HepG2 (cell line): ENCODE results near the gene PLBD1. TPM values are rescaled to one million over a fixed set of nuclear protein-coding genes. Genes with fewer than 3 reads are reported as not detected.

Experiments used
- ATAC-seq: fragments of 200-7000 bp; cut with Tn5 transposase; 3 replicates; pipeline ENCODE4 v1.9.1; 2020; ENCODE audit warnings: mild to moderate bottlenecking, moderate library complexity
- BruUV-seq: library from RNA; stranded (reverse); fragments of 400-500 nt; replicated peaks from 2 replicates; lab custom pipeline; 2021; lab: Mats Ljungman, UMichigan
- CTCF ChIA-PET: fragments of 300-600 bp; formaldehyde crosslinking; extraction: SDS; loops from one replicate; lab custom pipeline; 2021; ENCODE audit warnings: low total read pairs, inconsistent platforms, low intra/inter-chr PET ratio; lab: Yijun Ruan, JAX
- POLR2A ChIA-PET: fragments of 350-600 bp; sonication (Branson Sonifier 250); formaldehyde crosslinking; loops from one replicate; lab custom pipeline; 2020; ENCODE audit warnings: antibody characterized with exemption, inconsistent platforms; lab: Yijun Ruan, JAX
- DNase-seq: peaks from one replicate; pipeline ENCODE4 v3.0.0-alpha.2; 2015; ENCODE audit warnings: low spot score
- FAIRE-seq: peaks from 3 replicates; lab custom pipeline; 2011; peaks lifted over from hg19 to GRCh38; lab: Jason Lieb, UNC
- H2AFZ ChIP-seq: one replicate; pipeline ENCODE4 v1.6.1; 2011; ENCODE audit warnings: low read length, inconsistent platforms
- H3K27ac ChIP-seq: fragments of 300-600 bp; 3 replicates; pipeline ENCODE4 v1.8.0; 2011; ENCODE audit warnings: mixed run types, mild to moderate bottlenecking, mixed read lengths, low read length, inconsistent platforms; ENCODE audit not compliant: insufficient read depth; ENCODE audit errors: extremely low read length
- H3K27me3 ChIP-seq, 2 experiments: fragments of 200-600 bp in 1 of 2; 2 replicates in 1 of 2; 3 replicates in 1 of 2; pipeline versions ENCODE4 v1.6.0 to v1.8.0; 2011; ENCODE audit warnings: low read length in 2 of 2, mild to moderate bottlenecking in 2 of 2, moderate library complexity in 2 of 2, inconsistent platforms in 1 of 2; ENCODE audit not compliant: insufficient read depth in 2 of 2, control insufficient read depth in 1 of 2
- H3K36me3 ChIP-seq, 2 experiments: fragments of 200-600 bp in 1 of 2; replicated peaks in 1 of 2; 2 replicates in 1 of 2; 3 replicates in 1 of 2; pipeline versions ENCODE4 v1.5.1 to v1.8.0; 2011; ENCODE audit warnings: low read length in 2 of 2, inconsistent platforms in 1 of 2; ENCODE audit not compliant: insufficient read depth in 2 of 2, control insufficient read depth in 1 of 2
- H3K4me1 ChIP-seq: 2 replicates; pipeline ENCODE4 v1.5.1; 2012; ENCODE audit warnings: low read length, inconsistent platforms; ENCODE audit not compliant: insufficient read depth
- H3K4me2 ChIP-seq: 2 replicates; pipeline ENCODE4 v1.6.0; 2011; ENCODE audit warnings: low read depth, low read length, inconsistent platforms
- H3K4me3 ChIP-seq, 3 experiments: fragments of 200-600 bp in 1 of 3; sonication (generic), shearing (Covaris generic) in 1 of 3; replicated peaks in 1 of 3; 2 replicates each; pipeline ENCODE4 v1.5.1; 2011 to 2016; ENCODE audit warnings: low read length in 3 of 3, inconsistent platforms in 2 of 3, low read depth in 2 of 3, mild to moderate bottlenecking in 2 of 3, control low read depth in 1 of 3, mixed read lengths in 1 of 3; ENCODE audit not compliant: insufficient read depth in 1 of 3
- H3K79me2 ChIP-seq: one replicate; pipeline ENCODE4 v1.6.1; 2011; ENCODE audit warnings: low read length, inconsistent platforms; ENCODE audit not compliant: insufficient read depth
- H3K9ac ChIP-seq: 2 replicates; pipeline ENCODE4 v1.6.0; 2011; ENCODE audit warnings: mild to moderate bottlenecking, low read depth, low read length, inconsistent platforms; ENCODE audit not compliant: insufficient read depth
- H3K9me3 ChIP-seq: 2 replicates; pipeline ENCODE4 v1.5.1; 2012; ENCODE audit warnings: mild to moderate bottlenecking, low read length
- H4K20me1 ChIP-seq: 2 replicates; pipeline ENCODE4 v1.6.0; 2011; ENCODE audit warnings: inconsistent platforms, mild to moderate bottlenecking, low read length, moderate library complexity; ENCODE audit not compliant: insufficient read depth
- AHR ChIP-seq: IDR thresholded peaks from 2 replicates; pipeline ENCODE4 v1.6.1; 2018; ENCODE audit warnings: missing genetic modification reagents, missing compliant biosample characterization
- DRAP1 ChIP-seq: IDR thresholded peaks from 2 replicates; pipeline ENCODE4 v1.6.1; 2016; ENCODE audit warnings: missing genetic modification reagents, missing compliant biosample characterization
- GTF2F1 ChIP-seq: fragments of 150-350 bp; IDR thresholded peaks from 2 replicates; pipeline ENCODE4 v1.6.1; 2014; ENCODE audit warnings: low read length
- KAT2B ChIP-seq: fragments of 150-350 bp; IDR thresholded peaks from 2 replicates; pipeline ENCODE4 v1.6.1; 2014; ENCODE audit warnings: low read depth, low read length, borderline replicate concordance
- NONO ChIP-seq, 2 experiments: fragments of 450-650 bp in 1 of 2; sonication (generic) in 1 of 2; formaldehyde crosslinking in 1 of 2; IDR thresholded peaks in 1 of 2; conservative IDR thresholded peaks in 1 of 2; 2 replicates each; pipeline versions ENCODE4 v1.6.1 to v1.8.0; 2017 to 2022; ENCODE audit warnings: mild to moderate bottlenecking in 1 of 2, missing genetic modification reagents in 1 of 2, moderate library complexity in 1 of 2
- NR3C1 ChIP-seq: sonication (generic); formaldehyde crosslinking; IDR thresholded peaks from 2 replicates; pipeline ENCODE4 v1.4.0; 2020; ENCODE audit warnings: missing genetic modification reagents
- SAP130 ChIP-seq: IDR thresholded peaks from 2 replicates; pipeline ENCODE4 v1.6.1; 2016; ENCODE audit warnings: low read depth
- SNAPC5 ChIP-seq: sonication (generic); formaldehyde crosslinking; IDR thresholded peaks from 2 replicates; pipeline ENCODE4 v1.8.1; 2023; ENCODE audit warnings: mild to moderate bottlenecking, missing genetic modification reagents, borderline replicate concordance
- THYN1 ChIP-seq: sonication (generic); formaldehyde crosslinking; IDR thresholded peaks from 2 replicates; pipeline ENCODE4 v1.8.1; 2023; ENCODE audit warnings: low read depth, mild to moderate bottlenecking, moderate library complexity, missing genetic modification reagents, borderline replicate concordance
- ZNF546 ChIP-seq: sonication (generic); formaldehyde crosslinking; conservative IDR thresholded peaks from 2 replicates; pipeline ENCODE4 v1.8.1; 2023; ENCODE audit warnings: mild to moderate bottlenecking, missing genetic modification reagents
- ZSCAN22 ChIP-seq: sonication (generic); formaldehyde crosslinking; IDR thresholded peaks from 2 replicates; pipeline ENCODE4 v1.4.0; 2020; ENCODE audit warnings: mild to moderate bottlenecking, missing genetic modification reagents
- WGBS: methylation state at CpG from one replicate; pipeline ENCODE4 v1.1.6; 2017; ENCODE audit warnings: low lambda C conversion rate; 5-methylcytosine and 5-hydroxymethylcytosine counted together
- in situ Hi-C: cut with HindIII; loops from 2 replicates; pipeline ENCODE4 v1.10.0; 2017; ENCODE audit warnings: low pct_unique_long_range_greater_than_20kb; ENCODE audit not compliant: extremely low pct_ligation_motif_present
- intact Hi-C: fragments of 100-400 bp; cut with micrococcal nuclease; formaldehyde crosslinking; loops from one replicate; pipeline ENCODE4 v1.10.0; 2022; ENCODE audit not compliant: unreplicated experiment
- polyA plus RNA-seq, 8 experiments: library from polyadenylated mRNA; depleted of rRNA in 3 of 8; stranded (reverse) in 7 of 8; unstranded in 1 of 8; fragments of >200 nt; fragmentation: Illumina TruSeq in 4 of 8; extraction: Trizol in 4 of 8; gene quantifications; 2 replicates each; pipeline versions ENCODE4 v1.2.1 to v1.2.3, GENCODE V29; 2011 to 2016; ENCODE audit warnings: low read depth in 4 of 8, missing spikeins in 1 of 8, mixed read lengths in 1 of 8; ENCODE audit not compliant: insufficient read depth in 1 of 8
- total RNA-seq, 5 experiments: library from RNA; depleted of rRNA; stranded (reverse); fragments of >200 nt; fragmentation: Illumina TruSeq; extraction: Trizol; gene quantifications; 2 replicates each; pipeline ENCODE4 v1.2.3, GENCODE V29; 2016; ENCODE audit warnings: low read depth in 1 of 5
- TF ChIP-seq, protein P1 (sequence below): IDR thresholded peaks from 2 replicates; pipeline ENCODE4 v1.6.1; 2016; ENCODE audit warnings: low read depth, control low read depth
- TF ChIP-seq, protein P2 (sequence below): IDR thresholded peaks from 2 replicates; pipeline ENCODE4 v1.4.0; 2020; ENCODE audit warnings: mild to moderate bottlenecking, missing genetic modification reagents

Gene PLBD1
- total and polyA plus RNA-seq, 2 of the 13 experiments (the other 11 are each of a cell fraction or from before 2014, with no cell fraction given): not detected

- CTCF ChIA-PET: no interaction called here
- in situ Hi-C loops: no loop called here
- H3K27me3 ChIP-seq: no peaks in the 10 kb centered on the region; a peak in 1 of 5 replicates
- no peaks in the 10 kb centered on the region for H3K79me2 ChIP-seq
- H3K9ac ChIP-seq: no peak overlapping the region
- no peaks in the 10 kb centered on the region for H4K20me1 ChIP-seq
- no peak overlapping the region for H3K4me3 ChIP-seq
- intact Hi-C loops: no loop called here
- H3K9me3 ChIP-seq: no peaks in the 10 kb centered on the region
- WGBS: 0% methylated on average over 2 of the region's 2 CpGs
- H3K36me3 ChIP-seq: no peaks in the 10 kb centered on the region
- no peak overlapping the region for H3K4me2 ChIP-seq
- FAIRE-seq (no peak), DNase-seq (no peak), ATAC-seq (no peak)
- POLR2A ChIA-PET: no interaction called here
- no TSS peak for BruUV-seq
- no peak overlapping the region for H2AFZ ChIP-seq
- no peaks in the 10 kb centered on the region for H3K4me1 ChIP-seq
- H3K27ac ChIP-seq: no peak overlapping the region
- TF ChIP-seq NR3C1 (CRISPR knock-in tag): no peak
These were observed 3.2 kb downstream of the PLBD1 start for GRCh38 chr12:14564336-14564959.

GRCh38 chr12:14563046-14563445 lies 4.6 kb downstream of the PLBD1 start:
- FAIRE-seq (no peak), ATAC-seq (no peak), DNase-seq (no peak)
- in situ Hi-C loops: no loop called here
- ChIA-PET CTCF (no interaction called here), POLR2A (no interaction called here)
- no TSS peak for BruUV-seq
- Histone ChIP-seq H3K27me3 (no peaks in the 10 kb centered on the region; a peak in 1 of 5 replicates), H3K36me3 (no peaks in the 10 kb centered on the region), H3K79me2 (no peaks in the 10 kb centered on the region), H4K20me1 (no peaks in the 10 kb centered on the region), H3K4me3 (no peak overlapping the region), H3K9me3 (no peaks in the 10 kb centered on the region), H3K27ac (no peak overlapping the region), H3K9ac (no peak overlapping the region), H2AFZ (no peak overlapping the region), H3K4me2 (no peak overlapping the region), H3K4me1 (no peaks in the 10 kb centered on the region)
- intact Hi-C loops: no loop called here
- 30% methylated on average over 4 of the region's 4 CpGs for WGBS
- no peak for TF ChIP-seq NONO (IDR thresholded peaks at IDR 0.05)
- no peak for TF ChIP-seq NONO (CRISPR knock-in tag; conservative IDR thresholded peaks at IDR 0.05)
- TF ChIP-seq KAT2B: no peak
- no peak for TF ChIP-seq ZNF546 (CRISPR knock-in tag)
- TF ChIP-seq SAP130 (CRISPR knock-in tag): no peak
- TF ChIP-seq DRAP1 (CRISPR knock-in tag): no peak
- no peak for TF ChIP-seq GTF2F1
- TF ChIP-seq AHR (CRISPR knock-in tag): no peak
- TF ChIP-seq, protein P1, sequence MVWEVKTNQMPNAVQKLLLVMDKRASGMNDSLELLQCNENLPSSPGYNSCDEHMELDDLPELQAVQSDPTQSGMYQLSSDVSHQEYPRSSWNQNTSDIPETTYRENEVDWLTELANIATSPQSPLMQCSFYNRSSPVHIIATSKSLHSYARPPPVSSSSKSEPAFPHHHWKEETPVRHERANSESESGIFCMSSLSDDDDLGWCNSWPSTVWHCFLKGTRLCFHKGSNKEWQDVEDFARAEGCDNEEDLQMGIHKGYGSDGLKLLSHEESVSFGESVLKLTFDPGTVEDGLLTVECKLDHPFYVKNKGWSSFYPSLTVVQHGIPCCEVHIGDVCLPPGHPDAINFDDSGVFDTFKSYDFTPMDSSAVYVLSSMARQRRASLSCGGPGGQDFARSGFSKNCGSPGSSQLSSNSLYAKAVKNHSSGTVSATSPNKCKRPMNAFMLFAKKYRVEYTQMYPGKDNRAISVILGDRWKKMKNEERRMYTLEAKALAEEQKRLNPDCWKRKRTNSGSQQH (CRISPR knock-in tag): no peak
- no peak for TF ChIP-seq THYN1
- TF ChIP-seq ZSCAN22 (CRISPR knock-in tag): no peak
- TF ChIP-seq, protein P2, sequence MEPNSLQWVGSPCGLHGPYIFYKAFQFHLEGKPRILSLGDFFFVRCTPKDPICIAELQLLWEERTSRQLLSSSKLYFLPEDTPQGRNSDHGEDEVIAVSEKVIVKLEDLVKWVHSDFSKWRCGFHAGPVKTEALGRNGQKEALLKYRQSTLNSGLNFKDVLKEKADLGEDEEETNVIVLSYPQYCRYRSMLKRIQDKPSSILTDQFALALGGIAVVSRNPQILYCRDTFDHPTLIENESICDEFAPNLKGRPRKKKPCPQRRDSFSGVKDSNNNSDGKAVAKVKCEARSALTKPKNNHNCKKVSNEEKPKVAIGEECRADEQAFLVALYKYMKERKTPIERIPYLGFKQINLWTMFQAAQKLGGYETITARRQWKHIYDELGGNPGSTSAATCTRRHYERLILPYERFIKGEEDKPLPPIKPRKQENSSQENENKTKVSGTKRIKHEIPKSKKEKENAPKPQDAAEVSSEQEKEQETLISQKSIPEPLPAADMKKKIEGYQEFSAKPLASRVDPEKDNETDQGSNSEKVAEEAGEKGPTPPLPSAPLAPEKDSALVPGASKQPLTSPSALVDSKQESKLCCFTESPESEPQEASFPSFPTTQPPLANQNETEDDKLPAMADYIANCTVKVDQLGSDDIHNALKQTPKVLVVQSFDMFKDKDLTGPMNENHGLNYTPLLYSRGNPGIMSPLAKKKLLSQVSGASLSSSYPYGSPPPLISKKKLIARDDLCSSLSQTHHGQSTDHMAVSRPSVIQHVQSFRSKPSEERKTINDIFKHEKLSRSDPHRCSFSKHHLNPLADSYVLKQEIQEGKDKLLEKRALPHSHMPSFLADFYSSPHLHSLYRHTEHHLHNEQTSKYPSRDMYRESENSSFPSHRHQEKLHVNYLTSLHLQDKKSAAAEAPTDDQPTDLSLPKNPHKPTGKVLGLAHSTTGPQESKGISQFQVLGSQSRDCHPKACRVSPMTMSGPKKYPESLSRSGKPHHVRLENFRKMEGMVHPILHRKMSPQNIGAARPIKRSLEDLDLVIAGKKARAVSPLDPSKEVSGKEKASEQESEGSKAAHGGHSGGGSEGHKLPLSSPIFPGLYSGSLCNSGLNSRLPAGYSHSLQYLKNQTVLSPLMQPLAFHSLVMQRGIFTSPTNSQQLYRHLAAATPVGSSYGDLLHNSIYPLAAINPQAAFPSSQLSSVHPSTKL: no peak
- no peak for TF ChIP-seq SNAPC5 (CRISPR knock-in tag)
